ENCODE results near the gene RS1. TPM values are rescaled to one million over a fixed set of nuclear protein-coding genes. Genes with fewer than 3 reads are reported as not detected.
A peak's percentile ranks its signal among the peaks of the same experiment; 100 is the strongest.

The RS1 gene
- total RNA-seq, 4 donors from 2014 or later = not detected

DNA sequence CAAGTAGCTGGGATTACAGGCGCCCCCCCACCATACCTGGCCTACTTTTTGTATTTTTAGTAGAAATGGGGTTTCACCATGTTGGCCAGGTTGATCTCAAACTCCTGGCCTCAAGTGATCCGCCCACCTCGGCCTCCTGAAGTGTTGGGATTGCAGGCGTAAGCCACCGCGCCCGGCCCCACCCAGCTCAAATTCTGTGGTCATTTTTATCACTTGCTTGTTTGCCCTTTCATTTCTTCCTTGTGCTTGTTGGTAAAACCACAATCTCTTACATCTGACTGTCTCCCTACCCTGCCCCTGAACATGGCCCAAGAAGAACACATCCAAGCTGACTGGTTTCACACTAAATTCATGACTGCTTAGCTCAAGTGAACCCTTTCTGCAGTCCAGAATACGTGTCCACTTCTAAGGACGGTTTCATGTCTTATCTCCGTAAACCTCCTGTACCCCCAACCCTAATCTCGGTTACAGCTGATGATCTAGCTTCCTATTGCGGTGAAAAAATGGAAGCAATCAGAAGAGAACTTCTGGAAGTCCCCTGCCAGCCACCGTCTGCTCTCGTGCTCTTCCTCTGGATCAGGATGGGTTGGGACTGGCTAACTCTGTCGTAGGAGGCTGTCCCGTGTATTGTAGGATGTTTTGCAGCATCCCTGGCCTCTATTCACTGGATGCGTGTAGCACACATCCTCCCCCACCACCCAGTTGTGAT lies 5.4 kb upstream of the RS1 start:
- Histone ChIP-seq H3K36me3 (no peaks in the 10 kb centered on the region), H3K4me3 (no peak overlapping the region), H3K27me3 (no peaks in the 10 kb centered on the region), H3K9me3 (no peaks in the 10 kb centered on the region), H3K27ac (no peak overlapping the region), H3K4me1 (no peaks in the 10 kb centered on the region)
- DNase-seq (ENCODE audit: low spot score in 2 of 2) = no peak
- 83 to 87% methylated on average over 11 to 17 of the region's 17 CpGs for WGBS, 2 donors
- TF ChIP-seq, protein P1, sequence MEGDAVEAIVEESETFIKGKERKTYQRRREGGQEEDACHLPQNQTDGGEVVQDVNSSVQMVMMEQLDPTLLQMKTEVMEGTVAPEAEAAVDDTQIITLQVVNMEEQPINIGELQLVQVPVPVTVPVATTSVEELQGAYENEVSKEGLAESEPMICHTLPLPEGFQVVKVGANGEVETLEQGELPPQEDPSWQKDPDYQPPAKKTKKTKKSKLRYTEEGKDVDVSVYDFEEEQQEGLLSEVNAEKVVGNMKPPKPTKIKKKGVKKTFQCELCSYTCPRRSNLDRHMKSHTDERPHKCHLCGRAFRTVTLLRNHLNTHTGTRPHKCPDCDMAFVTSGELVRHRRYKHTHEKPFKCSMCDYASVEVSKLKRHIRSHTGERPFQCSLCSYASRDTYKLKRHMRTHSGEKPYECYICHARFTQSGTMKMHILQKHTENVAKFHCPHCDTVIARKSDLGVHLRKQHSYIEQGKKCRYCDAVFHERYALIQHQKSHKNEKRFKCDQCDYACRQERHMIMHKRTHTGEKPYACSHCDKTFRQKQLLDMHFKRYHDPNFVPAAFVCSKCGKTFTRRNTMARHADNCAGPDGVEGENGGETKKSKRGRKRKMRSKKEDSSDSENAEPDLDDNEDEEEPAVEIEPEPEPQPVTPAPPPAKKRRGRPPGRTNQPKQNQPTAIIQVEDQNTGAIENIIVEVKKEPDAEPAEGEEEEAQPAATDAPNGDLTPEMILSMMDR (IDR thresholded peaks at IDR 0.05) = no peak
- TF ChIP-seq EP300 (IDR thresholded peaks at IDR 0.05) (no peak), POLR2A (IDR thresholded peaks at IDR 0.05) (no peak)

DNA sequence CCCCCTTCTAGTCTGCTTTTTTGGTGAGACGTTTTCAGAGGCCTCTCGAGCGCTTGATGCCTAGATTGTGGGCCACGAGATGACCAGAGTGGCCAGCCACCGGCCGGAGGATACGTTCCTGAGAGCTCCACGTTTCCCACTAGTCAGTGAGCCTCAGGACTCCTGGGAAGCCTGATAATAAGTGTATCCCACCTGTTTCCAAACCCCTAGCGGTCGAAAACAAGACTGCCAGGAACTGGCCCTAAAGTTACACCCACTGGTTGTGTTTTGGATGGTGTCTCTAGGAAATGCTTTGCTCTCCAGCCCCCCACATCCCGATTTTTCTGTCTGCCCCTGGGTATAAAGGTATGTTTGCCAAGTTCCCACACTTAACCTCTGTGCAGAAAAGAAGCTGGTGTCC lies 4.6 kb upstream of the RS1 start:
- DNase-seq (ENCODE audit: low spot score in 2 of 2) = no peak
- H3K27me3 ChIP-seq = no peaks in the 10 kb centered on the region
- no peaks in the 10 kb centered on the region for H3K4me1 ChIP-seq
- WGBS, 2 donors = 47 to 55% methylated on average over 11 of the region's 11 CpGs
- no peaks in the 10 kb centered on the region for H3K9me3 ChIP-seq
- TF ChIP-seq, protein P1 (IDR thresholded peaks at IDR 0.05) = no peak
- no peak for TF ChIP-seq POLR2A (IDR thresholded peaks at IDR 0.05)
- TF ChIP-seq EP300 (IDR thresholded peaks at IDR 0.05) = no peak
- H3K27ac ChIP-seq = no peak overlapping the region
- no peaks in the 10 kb centered on the region for H3K36me3 ChIP-seq
- no peak overlapping the region for H3K4me3 ChIP-seq

DNA sequence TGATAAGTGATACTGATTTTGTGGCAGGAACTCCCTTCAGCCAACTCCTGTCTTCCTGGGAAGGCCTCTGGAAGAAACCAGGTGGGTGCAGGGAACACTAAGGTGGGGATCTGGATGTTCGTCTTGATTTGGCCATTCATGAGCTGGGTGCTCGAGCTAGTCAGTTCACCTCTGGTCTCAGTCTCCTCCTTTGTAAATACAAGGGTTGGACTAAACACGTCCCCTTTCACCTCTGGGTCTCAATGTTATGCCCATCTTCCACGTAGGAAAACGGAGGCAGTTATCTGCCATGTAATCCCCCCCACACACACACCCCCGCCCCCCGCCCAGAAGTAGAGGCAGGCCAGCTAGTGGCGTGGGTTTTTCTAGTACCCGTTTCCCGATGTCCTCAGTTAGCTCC lies 4.1 kb upstream of the RS1 start:
- 81 to 93% methylated on average over 5 to 10 of the region's 10 CpGs for WGBS, 2 donors
- no peak overlapping the region for H3K4me3 ChIP-seq
- no peaks in the 10 kb centered on the region for H3K4me1 ChIP-seq
- H3K27me3 ChIP-seq = no peaks in the 10 kb centered on the region
- no peaks in the 10 kb centered on the region for H3K9me3 ChIP-seq
- no peaks in the 10 kb centered on the region for H3K36me3 ChIP-seq
- DNase-seq (ENCODE audit: low spot score in 2 of 2) = no peak
- H3K27ac ChIP-seq = no peak overlapping the region
- TF ChIP-seq EP300 (IDR thresholded peaks at IDR 0.05) (no peak), POLR2A (IDR thresholded peaks at IDR 0.05) (no peak)
- TF ChIP-seq, protein P1 (IDR thresholded peaks at IDR 0.05) = no peak

DNA sequence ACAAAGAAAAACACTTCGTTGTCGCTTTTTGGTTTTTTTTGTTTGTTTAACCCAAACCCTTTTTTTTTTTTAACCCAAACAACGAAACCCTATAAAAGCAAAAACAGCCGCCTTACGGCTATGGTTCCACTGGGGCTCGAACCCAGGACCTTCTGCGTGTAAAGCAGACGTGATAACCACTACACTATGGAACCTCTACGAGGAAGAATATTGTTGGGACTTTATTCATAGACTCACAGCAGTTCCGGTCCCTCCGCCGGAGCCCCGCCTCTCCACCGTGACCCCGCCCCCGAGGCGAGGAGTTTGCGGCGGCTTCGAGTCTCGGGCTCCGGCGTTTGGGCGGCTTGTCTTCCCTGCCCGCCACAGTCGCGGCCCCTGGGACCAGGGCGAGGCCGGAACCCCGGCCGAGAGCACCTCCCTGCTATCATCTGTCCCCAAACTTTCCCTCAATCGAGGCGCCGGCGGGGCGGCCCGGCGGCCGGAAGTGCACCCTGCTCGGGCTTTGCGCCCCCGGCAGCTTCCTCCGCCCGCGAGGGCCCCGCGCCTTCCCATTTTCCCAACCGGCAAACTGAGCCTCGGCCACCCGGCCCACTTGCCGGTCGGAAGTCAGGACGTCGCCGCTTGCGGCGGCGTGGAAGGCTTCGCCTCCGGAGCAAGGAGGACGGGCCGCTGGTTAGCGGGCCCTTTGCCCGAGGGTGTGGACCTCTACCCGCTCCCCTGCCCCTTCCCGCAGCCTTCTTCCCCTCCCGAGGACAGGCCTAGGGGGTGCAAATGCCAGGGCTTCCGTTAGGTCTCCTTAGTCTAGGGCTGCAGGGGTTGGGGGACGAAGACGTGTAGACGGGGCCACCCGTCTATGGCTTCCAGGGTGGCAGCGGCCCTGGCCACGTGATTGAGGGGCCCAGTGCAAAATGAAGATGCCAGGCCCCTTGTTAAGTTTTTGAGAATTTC lies 3.2 kb upstream of the RS1 start:
- peak overlapping the region; percentile 79 to 95 (median 92) for H3K27ac ChIP-seq
- TF ChIP-seq EP300 (IDR thresholded peaks at IDR 0.05) (peak in 1 of 2 donors; percentile 66), POLR2A (IDR thresholded peaks at IDR 0.05) (peak in 1 of 2 donors; percentile 35)
- TF ChIP-seq, protein P1 (IDR thresholded peaks at IDR 0.05) = no peak
- peak; percentile 52 to 76 for DNase-seq (ENCODE audit: low spot score in 2 of 2)
- H3K9me3 ChIP-seq = no peaks in the 10 kb centered on the region
- H3K4me1 ChIP-seq = no peaks in the 10 kb centered on the region
- H3K4me3 ChIP-seq = peak overlapping the region; percentile 41 to 88 (median 82)
- no peaks in the 10 kb centered on the region for H3K36me3 ChIP-seq
- WGBS, 2 donors = 6 to 29% methylated on average over 21 to 67 of the region's 74 CpGs
- no peaks in the 10 kb centered on the region for H3K27me3 ChIP-seq

DNA sequence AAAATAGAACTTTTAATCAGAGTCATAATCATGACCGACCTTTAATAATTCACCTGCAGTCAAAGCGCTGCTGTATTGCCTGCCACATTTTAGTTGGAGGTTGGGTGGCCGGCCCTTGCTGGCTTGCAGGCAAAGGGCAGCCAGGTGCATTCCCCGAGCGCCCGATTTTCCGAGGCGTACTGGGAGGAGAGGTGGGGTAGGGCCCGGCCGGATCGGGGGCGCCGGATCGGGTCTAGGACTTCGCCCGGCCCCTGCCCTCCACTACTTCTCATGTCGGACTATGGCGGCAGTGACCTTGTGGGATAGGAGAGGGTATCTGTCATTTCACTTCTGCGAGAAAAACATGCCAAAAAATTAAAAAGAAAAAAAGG lies 2.5 kb upstream of the RS1 start:
- TF ChIP-seq POLR2A (IDR thresholded peaks at IDR 0.05) (no peak), EP300 (IDR thresholded peaks at IDR 0.05) (no peak)
- TF ChIP-seq, protein P1 (IDR thresholded peaks at IDR 0.05) = no peak
- DNase-seq (ENCODE audit: low spot score in 2 of 2) = no peak
- no peaks in the 10 kb centered on the region for H3K36me3 ChIP-seq
- H3K4me3 ChIP-seq = peak overlapping the region; percentile 16 to 88 (median 82)
- no peaks in the 10 kb centered on the region for H3K27me3 ChIP-seq
- H3K9me3 ChIP-seq = no peaks in the 10 kb centered on the region
- no peaks in the 10 kb centered on the region for H3K4me1 ChIP-seq
- peak overlapping the region in 3 of 4 donors; percentile 80 to 95 (median 94) for H3K27ac ChIP-seq
- WGBS, 2 donors = 2 to 32% methylated on average over 18 to 19 of the region's 19 CpGs
